DMS153 treated with DMSO at 0.1 percent for 48 hours (cell line): ENCODE results near the gene DDX39A.
"Not testable (repeated sequence)": the region's sequence is repeated elsewhere in the genome, so short reads cannot be mapped to it uniquely, and the experiment has no call there.

ENCODE experiments used
- DNase-seq: peaks from one replicate; lab custom pipeline; 2025; ENCODE audit not compliant: unreplicated experiment; lab: John Stamatoyannopoulos, UW

Gene DDX39A

DNA sequence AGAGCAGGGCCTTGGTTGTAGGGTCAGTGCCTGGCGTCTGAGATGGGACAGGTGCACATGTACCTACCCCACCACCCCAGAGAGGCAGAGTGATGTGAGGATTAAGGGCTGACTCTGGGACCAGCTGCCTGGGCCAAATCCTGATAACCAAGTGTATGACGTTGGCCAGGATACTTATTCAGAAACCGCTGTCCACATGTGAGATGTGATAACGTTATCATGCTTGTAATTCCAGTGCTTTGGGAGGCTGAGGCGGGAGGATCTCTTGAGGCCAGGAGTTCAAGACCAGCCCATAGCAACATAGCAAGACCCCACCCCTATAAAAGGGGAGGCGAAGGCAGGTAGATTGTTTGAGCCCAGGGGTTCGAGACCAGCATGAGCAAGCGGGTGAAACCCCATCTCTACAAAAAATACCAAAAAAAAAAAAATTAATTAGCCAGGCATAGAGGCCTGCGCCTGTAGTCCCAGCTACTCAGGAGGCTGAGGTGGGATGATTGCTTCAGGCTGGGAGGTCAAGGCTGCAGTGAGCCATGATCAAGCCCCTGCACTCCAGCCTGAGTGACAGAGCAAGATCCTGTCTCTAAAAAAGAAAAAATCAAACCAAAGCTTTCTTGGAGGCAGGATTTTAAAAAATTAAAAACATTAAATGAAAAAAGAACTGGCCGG is 27.9 kb downstream of the DDX39A start:
- DNase-seq = no peak

- no peak for DNase-seq
Observed at GRCh38 chr19:14390548-14390947, 28.6 kb downstream of the DDX39A start.

GRCh38 chr19:14385492-14385891 is 33.6 kb downstream of the DDX39A start:
- DNase-seq = no peak

GRCh38 chr19:14383661-14384555 is 35.2 kb downstream of the DDX39A start:
- DNase-seq = no peak

DNA sequence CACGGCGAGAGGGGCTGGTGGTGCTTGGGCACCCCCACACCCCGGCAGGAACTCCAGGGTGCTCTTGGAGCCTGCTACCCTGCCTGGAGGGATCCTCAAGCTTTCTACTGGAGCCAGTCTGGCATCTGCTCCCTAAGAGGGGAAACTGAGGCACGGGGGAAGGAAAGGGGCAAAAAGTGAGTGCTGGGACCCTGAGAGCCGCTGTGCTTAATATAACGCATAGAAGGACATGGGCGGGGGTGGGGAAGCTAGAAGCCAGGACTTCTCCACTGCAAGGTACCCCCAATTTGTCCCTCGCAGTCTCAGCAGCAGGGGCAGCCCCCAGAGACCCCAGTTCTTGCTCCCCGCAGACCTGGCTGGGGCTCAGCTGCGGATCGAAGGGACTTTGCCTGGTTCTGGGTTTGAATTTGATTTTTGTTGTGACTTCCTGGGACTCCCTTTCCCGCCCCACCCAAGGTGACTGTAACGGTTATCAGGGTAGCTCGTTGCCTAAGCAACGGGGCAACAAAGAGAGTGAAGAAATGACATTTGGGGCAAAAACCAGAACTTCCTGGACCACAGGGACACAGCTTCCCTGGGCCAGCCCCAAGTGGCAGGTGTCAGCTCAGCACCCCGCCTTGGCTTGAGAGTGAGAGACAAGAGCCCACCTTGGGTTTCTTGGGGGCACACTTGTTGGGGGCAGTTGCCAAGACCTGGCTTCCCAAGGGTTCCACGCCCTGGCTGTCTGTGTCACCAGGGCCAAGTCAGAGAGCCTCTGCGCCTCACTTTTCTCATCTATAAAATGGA is 37.3 kb downstream of the DDX39A start:
- no peak for DNase-seq

DNA sequence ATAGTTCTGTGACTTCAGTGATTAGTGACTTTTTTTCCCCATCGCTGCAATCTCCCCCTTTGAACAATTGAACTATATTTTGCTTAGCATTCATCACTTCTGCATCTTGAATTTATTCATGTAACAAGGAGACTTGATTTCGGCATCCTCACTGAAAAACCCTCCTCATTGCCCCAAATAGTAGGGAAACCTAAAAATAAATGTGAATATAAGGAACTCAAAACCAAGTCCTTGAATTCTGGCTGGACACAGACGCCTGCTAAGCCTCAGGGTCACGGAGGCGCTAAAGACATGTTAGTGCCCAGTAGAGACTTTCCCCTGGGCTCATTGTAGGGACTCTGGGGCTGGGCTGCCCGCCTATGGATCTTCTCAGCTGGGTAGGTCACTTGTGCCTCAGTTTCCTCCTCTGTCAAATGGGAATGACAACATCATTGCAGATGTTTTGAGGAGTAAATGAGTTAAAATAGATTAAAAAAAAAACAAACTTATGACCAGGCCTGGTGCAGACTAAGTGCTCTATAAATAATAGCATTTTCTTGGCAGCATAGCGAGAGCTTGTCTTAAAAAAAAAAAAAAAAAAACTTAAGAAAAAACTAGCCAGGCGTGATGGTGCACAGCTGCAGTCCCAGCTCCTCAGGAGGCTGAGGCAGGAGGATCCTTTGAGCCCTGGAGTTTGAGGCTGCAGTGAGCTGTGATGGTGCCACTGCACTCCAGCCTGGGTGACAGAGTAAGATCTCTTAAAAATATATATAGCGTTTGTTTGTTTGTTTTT is 39.7 kb downstream of the DDX39A start:
- DNase-seq = no peak

GRCh38 chr19:14378890-14379289 is 40.3 kb downstream of the DDX39A start:
- DNase-seq = no peak

DNA sequence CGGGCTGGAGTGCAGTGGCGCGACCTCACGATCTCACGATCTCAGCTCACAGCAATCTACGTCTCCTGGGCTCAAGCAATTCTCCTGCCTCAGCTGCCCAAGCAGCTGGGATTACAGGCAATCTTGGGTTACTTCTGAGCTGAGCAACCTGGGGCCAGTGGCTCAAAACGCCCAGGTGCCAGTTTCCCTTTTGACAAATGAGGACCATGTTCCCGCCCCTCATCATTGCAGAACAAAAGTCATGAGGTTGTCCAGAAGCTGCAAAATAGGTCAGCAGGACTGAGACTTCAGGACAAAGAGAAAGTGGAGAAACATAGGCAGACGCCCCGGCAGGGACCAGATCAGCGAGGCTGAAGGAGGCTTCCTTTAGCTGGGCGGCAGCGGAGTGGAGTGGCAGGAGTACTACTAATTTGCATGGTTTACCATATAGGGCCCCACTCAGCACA is 41.2 kb downstream of the DDX39A start:
- DNase-seq = no peak

DNA sequence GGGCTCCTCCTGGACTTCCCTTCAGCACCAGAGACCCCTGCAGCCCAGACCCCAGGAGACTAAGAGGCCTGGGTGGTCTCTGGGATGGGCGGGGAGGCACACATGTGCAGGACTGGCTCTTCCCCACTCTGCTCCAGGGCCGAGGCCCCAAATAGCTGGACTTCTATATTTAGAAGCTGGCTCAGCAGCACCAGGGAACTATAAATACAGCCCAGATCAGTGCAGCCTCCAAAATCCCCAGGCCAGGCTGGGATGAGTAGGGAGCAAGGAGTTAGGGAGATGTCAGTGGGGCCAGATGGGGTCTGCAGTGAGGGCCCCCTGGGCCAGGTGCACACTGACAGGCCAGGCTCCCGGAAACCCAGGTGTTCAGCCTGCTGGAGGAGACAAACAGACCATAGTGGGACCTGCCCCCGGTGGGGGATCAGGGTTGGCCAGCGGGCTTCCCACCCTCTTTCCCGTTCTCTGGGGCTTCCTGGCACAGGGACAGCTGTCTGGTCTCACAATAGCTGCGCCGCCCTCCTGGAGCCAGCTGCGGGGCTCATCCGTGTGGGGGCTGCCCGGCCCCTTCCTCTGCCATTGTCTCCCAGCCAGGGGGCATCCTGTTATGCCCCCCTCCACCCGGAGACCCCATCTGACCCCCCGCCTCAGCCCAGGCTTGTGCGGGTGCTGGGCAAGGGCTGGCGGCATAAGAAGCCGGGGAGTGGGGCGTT is 43.4 kb downstream of the DDX39A start:
- no peak for DNase-seq

DNA sequence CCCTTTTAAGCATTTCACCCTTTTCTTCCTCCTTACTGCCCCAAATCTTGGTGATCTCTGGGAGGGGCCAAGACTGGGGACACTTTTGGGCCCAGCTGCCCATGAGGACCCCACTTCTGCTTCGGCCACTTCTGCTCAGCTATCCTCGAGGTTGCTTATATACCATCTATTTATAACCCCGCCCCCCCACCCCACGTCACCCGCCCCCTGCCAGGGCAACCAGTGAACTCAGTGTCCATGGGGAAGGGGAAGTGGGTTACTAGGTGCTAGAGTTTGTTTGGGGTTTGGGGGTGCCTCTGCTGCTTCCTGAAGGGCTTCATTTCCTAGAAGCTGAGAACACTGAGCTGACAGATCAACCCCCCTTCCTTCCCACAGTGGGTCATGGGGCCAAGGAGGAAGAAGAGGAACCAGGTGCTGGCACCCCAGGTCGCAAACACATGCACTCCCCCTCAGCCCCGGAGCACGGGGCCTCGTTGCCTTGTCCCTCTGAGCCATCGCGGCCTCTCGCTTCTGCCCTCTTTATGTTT is 44.0 kb downstream of the DDX39A start:
- DNase-seq = no peak

- DNase-seq = not testable (repeated sequence)
Observed at GRCh38 chr19:14374313-14374712, 44.8 kb downstream of the DDX39A start.

GRCh38 chr19:14372384-14373077 is 46.6 kb downstream of the DDX39A start:
- DNase-seq = not testable (repeated sequence)

- DNase-seq = no peak
Observed at GRCh38 chr19:14371301-14371821, 47.8 kb downstream of the DDX39A start.

DNA sequence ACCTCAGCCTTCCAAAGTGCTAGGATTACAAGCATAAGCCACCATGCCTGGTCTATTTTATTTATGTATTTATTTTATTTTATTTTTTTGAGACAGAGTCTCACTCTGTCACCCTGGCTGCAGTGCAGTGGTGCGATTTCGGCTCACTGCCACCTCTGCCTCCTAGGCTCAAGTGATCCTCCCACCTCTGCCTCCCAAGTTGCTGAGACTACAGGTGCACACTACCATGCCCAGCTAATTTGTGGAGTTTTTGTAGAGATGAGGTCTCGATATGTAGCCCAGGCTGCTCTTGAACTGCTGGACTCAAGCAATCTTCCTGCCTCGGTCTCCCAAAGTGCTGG is 48.2 kb downstream of the DDX39A start:
- no peak for DNase-seq

DNA sequence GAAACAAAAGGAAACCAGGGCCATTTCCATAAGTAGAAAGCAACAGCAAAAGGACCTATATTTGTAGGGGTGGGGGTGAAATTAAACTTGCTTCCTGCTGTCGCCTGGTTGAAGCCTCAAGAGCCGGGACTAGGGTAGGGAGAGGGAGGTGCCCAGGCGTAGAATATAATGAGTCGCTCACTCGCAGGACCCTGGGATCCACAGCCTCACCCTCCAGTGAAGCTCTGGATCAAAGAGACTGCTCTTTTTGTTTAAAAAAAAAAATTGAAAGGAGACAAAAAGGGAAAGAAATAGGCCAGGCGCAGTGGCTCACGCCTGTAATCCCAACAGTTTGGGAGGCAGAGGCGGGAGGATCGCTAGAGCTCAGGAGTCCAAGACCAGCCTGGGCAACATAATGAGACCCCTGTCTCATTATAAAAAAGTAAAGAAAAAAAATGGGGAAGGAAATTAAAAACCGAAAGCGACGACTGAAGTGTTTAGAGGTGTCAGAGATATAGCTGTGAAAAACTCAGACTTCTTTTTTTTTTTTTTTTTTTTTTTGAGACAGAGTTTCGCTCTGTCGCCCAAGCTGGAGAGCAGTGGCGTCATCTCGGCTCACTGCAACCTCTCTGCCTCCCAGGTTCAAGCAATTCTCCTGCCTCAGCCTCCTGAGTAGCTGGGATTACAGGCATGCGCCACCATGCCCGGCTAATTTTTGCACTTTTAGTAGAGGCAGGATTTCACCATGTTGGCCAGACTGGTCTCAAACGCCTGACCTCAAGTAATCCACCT is 48.8 kb downstream of the DDX39A start:
- DNase-seq = no peak

DNA sequence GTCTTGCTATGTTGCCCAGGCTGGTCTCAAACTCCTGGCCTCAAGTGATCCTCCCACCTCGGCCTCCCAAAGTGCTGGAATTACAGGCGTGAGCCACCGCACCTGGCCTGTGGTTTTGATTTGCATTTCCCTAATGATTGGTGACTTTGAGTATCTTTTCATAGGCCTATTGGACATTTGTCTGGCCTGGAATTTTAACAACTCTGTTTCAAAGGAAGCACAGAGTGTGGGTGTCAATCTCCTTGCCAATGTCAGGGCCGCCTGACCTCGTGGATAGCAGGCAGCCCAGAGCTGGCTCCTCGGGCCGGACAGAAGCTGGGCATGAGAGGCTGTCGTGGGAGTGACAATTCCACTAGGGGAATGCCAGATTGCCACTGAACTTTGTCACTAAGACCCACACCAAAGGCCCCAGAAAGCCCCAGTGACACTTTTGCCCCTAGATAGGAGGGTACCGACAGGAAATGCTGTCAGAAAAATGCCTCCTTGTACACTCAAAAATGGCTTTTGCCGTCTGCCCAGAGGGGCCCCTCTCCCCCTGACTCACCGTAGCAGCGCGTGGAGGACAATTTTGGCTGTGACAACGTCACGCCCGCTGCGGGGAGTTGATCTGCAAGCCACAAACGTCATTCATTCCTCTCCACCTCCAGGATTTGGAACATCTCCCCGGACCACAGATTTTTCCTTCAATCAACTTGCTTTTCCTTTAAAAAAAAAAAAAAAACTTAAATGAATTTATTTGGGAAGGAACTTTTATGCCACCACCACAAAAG is 49.6 kb downstream of the DDX39A start:
- DNase-seq = no peak

DNA sequence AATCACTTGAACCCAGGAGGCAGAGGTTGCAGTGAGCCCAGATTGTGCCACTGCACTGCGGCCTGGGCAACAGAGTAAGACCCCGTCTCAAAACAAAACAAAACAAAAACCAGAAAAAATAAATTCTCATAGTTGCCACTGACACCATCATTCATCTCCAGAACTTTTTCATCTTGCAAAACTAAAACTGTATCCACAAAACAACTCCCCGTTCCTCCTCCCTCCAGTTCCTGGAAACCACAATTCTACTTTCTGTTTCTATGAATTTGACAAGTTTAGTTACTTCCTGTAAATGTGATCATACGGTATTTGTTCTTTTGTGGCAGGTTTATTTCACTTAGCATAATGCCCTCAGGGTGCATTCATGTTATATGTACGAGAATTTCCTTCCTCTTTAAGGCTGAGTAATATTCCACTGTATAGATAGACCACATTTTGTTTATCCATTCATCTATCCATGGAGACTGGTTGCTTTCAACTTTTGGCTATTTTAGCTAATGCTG is 51.1 kb downstream of the DDX39A start:
- DNase-seq = no peak
